Measurements from ENCODE around the gene RAB33B. TPM values are rescaled to one million over a fixed set of nuclear protein-coding genes. Genes with fewer than 3 reads are reported as not detected.
A peak's percentile ranks its signal among the peaks of the same experiment; 100 is the strongest.
"Not testable (repeated sequence)": the region's sequence is repeated elsewhere in the genome, so short reads cannot be mapped to it uniquely, and the experiment has no call there.

RAB33B gene
- total RNA-seq, result 10 to 100 TPM in 1 of 2 donors, 1 to 10 TPM in 1; 4.0 to 10.1 TPM

DNA sequence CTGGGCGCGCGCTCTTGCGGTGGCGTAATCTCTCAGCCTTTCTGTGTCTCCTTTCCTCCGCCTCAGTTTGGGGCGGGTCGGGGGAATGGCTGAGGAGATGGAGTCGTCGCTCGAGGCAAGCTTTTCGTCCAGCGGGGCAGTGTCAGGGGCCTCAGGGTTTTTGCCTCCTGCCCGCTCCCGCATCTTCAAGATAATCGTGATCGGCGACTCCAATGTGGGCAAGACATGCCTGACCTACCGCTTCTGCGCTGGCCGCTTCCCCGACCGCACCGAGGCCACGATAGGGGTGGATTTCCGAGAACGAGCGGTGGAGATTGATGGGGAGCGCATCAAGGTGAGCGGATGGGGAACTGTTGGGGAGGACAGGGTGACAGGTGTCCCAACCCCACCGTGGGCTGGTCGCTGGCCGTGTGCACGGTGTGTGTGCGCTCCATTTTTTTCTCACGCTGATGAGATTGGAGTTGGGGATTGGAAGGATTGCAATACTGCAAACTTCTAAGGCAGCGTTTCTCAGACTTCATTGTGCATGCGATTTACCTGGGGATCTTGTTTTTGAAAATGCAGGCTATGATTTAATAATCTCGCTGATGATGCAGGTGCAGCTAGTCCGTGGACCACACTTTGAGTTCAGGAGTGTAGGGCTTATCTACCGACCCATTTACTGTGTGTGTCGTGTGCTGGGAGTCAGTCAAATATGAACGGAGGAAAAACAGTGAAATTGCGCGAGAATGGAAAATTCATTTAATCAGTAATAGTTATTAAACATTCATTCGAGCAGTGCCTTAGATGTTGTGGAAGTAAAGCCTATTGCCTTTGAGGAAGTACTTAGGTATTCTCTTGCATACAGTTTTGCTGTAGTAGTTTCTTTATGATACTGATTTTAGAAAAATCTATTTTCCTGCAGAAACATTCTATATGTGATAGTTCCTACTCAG is at the start of gene RAB33B:
TSS of gene RAB33B (plus strand) at position 11 of the 935 bp plus-strand sequence. CDS start at position 86, 75 bp downstream.
- H3K9me3 ChIP-seq, result no peaks in the 10 kb centered on the region
- peak; percentile 87 to 97 (median 94) for TF ChIP-seq POLR2A (IDR thresholded peaks at IDR 0.05)
- TF ChIP-seq, protein P1, sequence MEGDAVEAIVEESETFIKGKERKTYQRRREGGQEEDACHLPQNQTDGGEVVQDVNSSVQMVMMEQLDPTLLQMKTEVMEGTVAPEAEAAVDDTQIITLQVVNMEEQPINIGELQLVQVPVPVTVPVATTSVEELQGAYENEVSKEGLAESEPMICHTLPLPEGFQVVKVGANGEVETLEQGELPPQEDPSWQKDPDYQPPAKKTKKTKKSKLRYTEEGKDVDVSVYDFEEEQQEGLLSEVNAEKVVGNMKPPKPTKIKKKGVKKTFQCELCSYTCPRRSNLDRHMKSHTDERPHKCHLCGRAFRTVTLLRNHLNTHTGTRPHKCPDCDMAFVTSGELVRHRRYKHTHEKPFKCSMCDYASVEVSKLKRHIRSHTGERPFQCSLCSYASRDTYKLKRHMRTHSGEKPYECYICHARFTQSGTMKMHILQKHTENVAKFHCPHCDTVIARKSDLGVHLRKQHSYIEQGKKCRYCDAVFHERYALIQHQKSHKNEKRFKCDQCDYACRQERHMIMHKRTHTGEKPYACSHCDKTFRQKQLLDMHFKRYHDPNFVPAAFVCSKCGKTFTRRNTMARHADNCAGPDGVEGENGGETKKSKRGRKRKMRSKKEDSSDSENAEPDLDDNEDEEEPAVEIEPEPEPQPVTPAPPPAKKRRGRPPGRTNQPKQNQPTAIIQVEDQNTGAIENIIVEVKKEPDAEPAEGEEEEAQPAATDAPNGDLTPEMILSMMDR (IDR thresholded peaks at IDR 0.05), result no peak
- ATAC-seq (peak; percentile 3), DNase-seq (peak in 1 of 4 donors; percentile 34)
- intact Hi-C loops (cut with DNase I), result no loop called here
- H3K4me1 ChIP-seq, result peaks cover 51% of the 10 kb centered on the region
- WGBS, 2 donors, result 0 to 1% methylated on average over 22 to 46 of the region's 46 CpGs
- H3K4me3 ChIP-seq, result peak within 1 kb of the TSS; percentile 68
- peak within 1 kb of the TSS; percentile 95 to 99 (median 97) for H3K27ac ChIP-seq
- no peaks in the 10 kb centered on the region for H3K36me3 ChIP-seq (replicated peaks in 1 of 2; ENCODE audit: insufficient read depth in 1 of 2, low read depth in 2 of 2)
- no peaks in the 10 kb centered on the region for H3K27me3 ChIP-seq

DNA sequence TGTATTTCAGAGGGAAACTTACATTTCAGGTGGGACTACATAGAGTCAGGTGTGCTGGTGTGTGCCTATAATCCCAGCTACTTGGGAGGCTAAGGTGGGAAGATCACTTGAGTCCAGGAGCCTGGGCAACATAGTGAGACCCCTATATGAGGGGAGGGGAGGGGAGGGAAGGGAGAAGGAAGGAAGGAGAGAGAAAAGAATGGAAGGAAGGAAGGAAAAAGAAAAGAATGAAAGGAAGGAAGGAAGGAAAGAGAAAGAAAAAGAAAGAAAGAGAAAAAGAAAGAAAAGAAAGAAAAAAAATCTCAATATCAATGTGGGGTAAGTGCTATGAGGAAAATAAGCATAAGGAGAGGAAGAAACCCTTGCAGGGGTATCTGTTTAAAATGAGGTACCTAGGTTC is 43.6 kb upstream of the RAB33B start:
- no peak for DNase-seq
- Histone ChIP-seq H3K27me3 (no peaks in the 10 kb centered on the region), H3K36me3 (replicated peaks in 1 of 2; ENCODE audit: insufficient read depth in 1 of 2, low read depth in 2 of 2) (no peaks in the 10 kb centered on the region), H3K27ac (no peak overlapping the region), H3K4me1 (no peaks in the 10 kb centered on the region), H3K9me3 (peaks cover 0 to 4% (median 0%) of the 10 kb centered on the region in 3 donors), H3K4me3 (no peak overlapping the region)
- intact Hi-C loops (cut with DNase I), result no loop called here
- ATAC-seq, result no peak
- TF ChIP-seq, protein P1 (IDR thresholded peaks at IDR 0.05), result no peak
- no peak for TF ChIP-seq POLR2A (IDR thresholded peaks at IDR 0.05)

DNA sequence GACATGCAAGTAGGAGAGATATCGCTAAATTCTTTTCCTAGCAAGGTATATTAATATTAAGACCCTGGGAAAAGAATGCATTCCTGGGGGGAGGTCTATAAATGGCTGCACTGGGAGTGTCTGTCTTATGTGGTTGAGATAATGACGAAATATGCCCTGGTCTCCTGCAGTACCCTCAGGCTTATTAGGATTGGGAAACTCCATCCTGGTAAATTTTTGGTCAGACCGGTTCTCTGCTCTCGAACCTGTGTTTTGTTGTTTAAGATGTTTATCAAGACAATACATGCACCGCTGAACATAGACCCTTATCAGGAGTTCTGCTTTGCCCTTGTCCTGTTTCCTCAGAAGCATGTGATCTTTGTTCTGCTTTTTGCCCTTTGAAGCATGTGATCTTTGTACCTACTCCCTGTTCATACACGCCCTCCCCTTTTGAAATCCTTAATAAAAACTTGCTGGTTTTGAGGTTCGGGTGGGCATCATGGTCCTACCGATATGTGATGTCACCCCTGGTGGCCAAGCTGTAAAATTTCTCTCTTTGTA is 39.2 kb upstream of the RAB33B start:
- H3K4me1 ChIP-seq; H3K36me3 ChIP-seq (replicated peaks in 1 of 2; ENCODE audit: insufficient read depth in 1 of 2, low read depth in 2 of 2); H3K4me3 ChIP-seq; H3K9me3 ChIP-seq; H3K27ac ChIP-seq; H3K27me3 ChIP-seq; DNase-seq; ATAC-seq; intact Hi-C loops (cut with DNase I): not testable (repeated sequence)
- 76 to 90% methylated on average over 8 of the region's 8 CpGs for WGBS, 2 donors

DNA sequence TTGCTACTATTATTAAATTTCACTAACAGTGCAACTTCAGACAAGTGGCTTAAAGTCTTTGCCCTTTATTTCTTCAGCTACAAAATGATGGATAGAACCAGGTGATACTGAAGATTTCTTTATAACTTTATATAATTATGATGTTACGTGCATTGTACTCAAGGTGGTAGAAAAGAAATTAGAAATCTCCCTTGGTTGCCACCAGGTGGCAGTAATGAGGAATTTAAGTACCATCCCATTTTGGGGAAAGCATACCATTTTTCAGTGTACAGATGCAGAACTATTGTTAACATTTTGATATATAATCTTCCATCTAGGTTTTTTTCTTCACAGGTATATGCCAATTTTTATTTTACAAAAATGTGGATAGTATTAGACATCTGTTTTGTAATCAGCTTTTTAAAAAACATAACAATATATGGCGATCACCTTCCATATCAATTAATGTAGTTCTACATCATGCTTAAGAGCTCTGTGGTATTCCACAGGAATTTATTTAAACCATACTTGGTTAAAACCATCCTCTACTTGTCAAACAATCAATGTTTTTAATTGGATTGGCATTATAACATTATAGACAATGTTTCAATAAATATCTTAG is 37.7 kb upstream of the RAB33B start:
- Histone ChIP-seq H3K9me3 (peaks cover 0 to 4% (median 0%) of the 10 kb centered on the region in 3 donors), H3K27me3 (no peaks in the 10 kb centered on the region), H3K4me3 (no peak overlapping the region), H3K4me1 (no peaks in the 10 kb centered on the region), H3K36me3 (replicated peaks in 1 of 2; ENCODE audit: insufficient read depth in 1 of 2, low read depth in 2 of 2) (no peaks in the 10 kb centered on the region), H3K27ac (no peak overlapping the region)
- intact Hi-C loops (cut with DNase I), result no loop called here
- DNase-seq (peak in 1 of 4 donors; percentile 10), ATAC-seq (peak; percentile 33)
- 73 to 76% methylated on average over 2 of the region's 2 CpGs for WGBS, 2 donors
- TF ChIP-seq, protein P1 (IDR thresholded peaks at IDR 0.05), result peak in 6 of 7 experiments; percentile 49 to 81 (median 58)
- TF ChIP-seq POLR2A (IDR thresholded peaks at IDR 0.05), result no peak

DNA sequence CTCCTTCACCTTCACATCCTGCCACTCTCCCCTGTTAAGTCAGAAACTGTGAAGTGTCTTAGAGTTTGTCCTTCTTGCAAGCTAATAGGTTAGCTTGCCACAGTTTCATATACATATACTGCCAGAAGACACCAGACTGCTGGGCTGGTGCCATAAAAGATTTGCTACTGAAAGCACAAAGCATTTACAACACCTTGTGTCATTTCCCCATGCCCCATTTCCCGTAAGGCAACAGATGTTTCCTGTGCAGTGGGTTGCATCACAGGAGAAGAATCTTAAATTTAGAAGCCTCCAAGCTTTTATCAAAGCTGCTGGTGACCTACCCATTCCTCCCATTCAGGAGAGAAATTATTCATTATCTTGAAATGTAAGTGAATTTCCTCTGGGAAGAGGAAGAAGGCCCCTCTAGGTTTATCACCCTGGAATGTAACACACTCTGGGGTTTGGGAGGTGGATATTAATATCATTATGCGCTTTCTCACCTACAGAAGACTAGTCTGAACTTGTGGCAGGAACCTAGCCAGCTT is 34.5 kb upstream of the RAB33B start:
- H3K27ac ChIP-seq, result peak overlapping the region in 1 of 4 donors; percentile 12
- H3K9me3 ChIP-seq, result peaks cover 0 to 4% (median 0%) of the 10 kb centered on the region in 3 donors
- no peak for ATAC-seq
- 72 to 82% methylated on average over 2 of the region's 2 CpGs for WGBS, 2 donors
- H3K27me3 ChIP-seq, result no peaks in the 10 kb centered on the region
- peak in 3 of 4 donors; percentile 34 to 72 (median 39) for DNase-seq
- TF ChIP-seq POLR2A (IDR thresholded peaks at IDR 0.05), result no peak
- TF ChIP-seq, protein P1 (IDR thresholded peaks at IDR 0.05), result no peak
- H3K4me1 ChIP-seq, result no peaks in the 10 kb centered on the region
- no peak overlapping the region for H3K4me3 ChIP-seq
- intact Hi-C loops (cut with DNase I), result no loop called here
- H3K36me3 ChIP-seq (replicated peaks in 1 of 2; ENCODE audit: insufficient read depth in 1 of 2, low read depth in 2 of 2), result no peaks in the 10 kb centered on the region
